Measurements from ENCODE around the gene HTRA1.

The HTRA1 gene

GRCh38 chr10:122427280-122427679 lies 34.1 kb upstream of the HTRA1 start:
- no peaks in the 10 kb centered on the region for H3K9me3 ChIP-seq (ENCODE audit: insufficient read depth, low read depth, low read length)
- no peaks in the 10 kb centered on the region for H3K27me3 ChIP-seq (ENCODE audit: insufficient read depth, low read length)
- H3K4me3 ChIP-seq (ENCODE audit: low read length), result no peak overlapping the region
- no peak overlapping the region for H3K27ac ChIP-seq (ENCODE audit: low read length)
- H3K36me3 ChIP-seq (ENCODE audit: insufficient read depth, low read depth, low read length), result peaks cover 44% of the 10 kb centered on the region
- H3K9ac ChIP-seq (ENCODE audit: low read depth, low read length), result no peak overlapping the region
- no peaks in the 10 kb centered on the region for H3K4me1 ChIP-seq (ENCODE audit: insufficient read depth, low read length)

- Histone ChIP-seq H3K27me3 (ENCODE audit: insufficient read depth, low read length) (no peaks in the 10 kb centered on the region), H3K27ac (ENCODE audit: low read length) (no peak overlapping the region), H3K9ac (ENCODE audit: low read depth, low read length) (no peak overlapping the region), H3K4me3 (ENCODE audit: low read length) (no peak overlapping the region), H3K4me1 (ENCODE audit: insufficient read depth, low read length) (no peaks in the 10 kb centered on the region), H3K36me3 (ENCODE audit: insufficient read depth, low read depth, low read length) (peaks cover 6% of the 10 kb centered on the region), H3K9me3 (ENCODE audit: insufficient read depth, low read depth, low read length) (no peaks in the 10 kb centered on the region)
These were observed 26.0 kb upstream of the HTRA1 start for GRCh38 chr10:122435212-122435827.

GRCh38 chr10:122441961-122442360 lies 19.4 kb upstream of the HTRA1 start:
- no peak overlapping the region for H3K9ac ChIP-seq (ENCODE audit: low read depth, low read length)
- no peak overlapping the region for H3K4me3 ChIP-seq (ENCODE audit: low read length)
- no peak overlapping the region for H3K27ac ChIP-seq (ENCODE audit: low read length)
- no peaks in the 10 kb centered on the region for H3K4me1 ChIP-seq (ENCODE audit: insufficient read depth, low read length)
- no peaks in the 10 kb centered on the region for H3K27me3 ChIP-seq (ENCODE audit: insufficient read depth, low read length)
- H3K9me3 ChIP-seq (ENCODE audit: insufficient read depth, low read depth, low read length), result peaks cover 5% of the 10 kb centered on the region; the same call in 1 of the 2 replicates
- H3K36me3 ChIP-seq (ENCODE audit: insufficient read depth, low read depth, low read length), result no peaks in the 10 kb centered on the region

GRCh38 chr10:122445469-122445868 lies 15.9 kb upstream of the HTRA1 start:
- H3K9me3 ChIP-seq (ENCODE audit: insufficient read depth, low read depth, low read length), result peaks cover 8% of the 10 kb centered on the region; the same call in 1 of the 2 replicates
- H3K4me3 ChIP-seq (ENCODE audit: low read length), result no peak overlapping the region
- H3K4me1 ChIP-seq (ENCODE audit: insufficient read depth, low read length), result peaks cover 4% of the 10 kb centered on the region; the same call in 1 of the 2 replicates
- H3K9ac ChIP-seq (ENCODE audit: low read depth, low read length), result no peak overlapping the region
- no peaks in the 10 kb centered on the region for H3K36me3 ChIP-seq (ENCODE audit: insufficient read depth, low read depth, low read length)
- H3K27ac ChIP-seq (ENCODE audit: low read length), result no peak overlapping the region
- no peaks in the 10 kb centered on the region for H3K27me3 ChIP-seq (ENCODE audit: insufficient read depth, low read length)

- peaks cover 8% of the 10 kb centered on the region; the same call in 1 of the 2 replicates for H3K9me3 ChIP-seq (ENCODE audit: insufficient read depth, low read depth, low read length)
- no peaks in the 10 kb centered on the region for H3K27me3 ChIP-seq (ENCODE audit: insufficient read depth, low read length)
- H3K27ac ChIP-seq (ENCODE audit: low read length), result no peak overlapping the region
- H3K9ac ChIP-seq (ENCODE audit: low read depth, low read length), result no peak overlapping the region
- peaks cover 4% of the 10 kb centered on the region; the same call in 1 of the 2 replicates for H3K4me1 ChIP-seq (ENCODE audit: insufficient read depth, low read length)
- no peaks in the 10 kb centered on the region for H3K36me3 ChIP-seq (ENCODE audit: insufficient read depth, low read depth, low read length)
- H3K4me3 ChIP-seq (ENCODE audit: low read length), result no peak overlapping the region
These were observed 15.4 kb upstream of the HTRA1 start for GRCh38 chr10:122445904-122446303.

GRCh38 chr10:122446668-122447423 lies 14.5 kb upstream of the HTRA1 start:
- H3K9ac ChIP-seq (ENCODE audit: low read depth, low read length), result no peak overlapping the region
- H3K9me3 ChIP-seq (ENCODE audit: insufficient read depth, low read depth, low read length), result peaks cover 8% of the 10 kb centered on the region; the same call in 1 of the 2 replicates
- no peak overlapping the region for H3K27ac ChIP-seq (ENCODE audit: low read length)
- H3K4me1 ChIP-seq (ENCODE audit: insufficient read depth, low read length), result peaks cover 4% of the 10 kb centered on the region; the same call in 1 of the 2 replicates
- no peaks in the 10 kb centered on the region for H3K27me3 ChIP-seq (ENCODE audit: insufficient read depth, low read length)
- H3K36me3 ChIP-seq (ENCODE audit: insufficient read depth, low read depth, low read length), result no peaks in the 10 kb centered on the region
- H3K4me3 ChIP-seq (ENCODE audit: low read length), result no peak overlapping the region

GRCh38 chr10:122448600-122448999 lies 12.8 kb upstream of the HTRA1 start:
- peaks cover 4% of the 10 kb centered on the region; the same call in 1 of the 2 replicates for H3K4me1 ChIP-seq (ENCODE audit: insufficient read depth, low read length)
- H3K9ac ChIP-seq (ENCODE audit: low read depth, low read length), result no peak overlapping the region
- H3K36me3 ChIP-seq (ENCODE audit: insufficient read depth, low read depth, low read length), result no peaks in the 10 kb centered on the region
- peaks cover 8% of the 10 kb centered on the region; the same call in 1 of the 2 replicates for H3K9me3 ChIP-seq (ENCODE audit: insufficient read depth, low read depth, low read length)
- no peak overlapping the region for H3K27ac ChIP-seq (ENCODE audit: low read length)
- H3K27me3 ChIP-seq (ENCODE audit: insufficient read depth, low read length), result no peaks in the 10 kb centered on the region
- H3K4me3 ChIP-seq (ENCODE audit: low read length), result no peak overlapping the region

GRCh38 chr10:122449153-122449552 lies 12.2 kb upstream of the HTRA1 start:
- Histone ChIP-seq H3K9me3 (ENCODE audit: insufficient read depth, low read depth, low read length) (peaks cover 8% of the 10 kb centered on the region; the same call in 1 of the 2 replicates), H3K9ac (ENCODE audit: low read depth, low read length) (no peak overlapping the region), H3K36me3 (ENCODE audit: insufficient read depth, low read depth, low read length) (no peaks in the 10 kb centered on the region), H3K27ac (ENCODE audit: low read length) (no peak overlapping the region), H3K4me3 (ENCODE audit: low read length) (no peak overlapping the region), H3K27me3 (ENCODE audit: insufficient read depth, low read length) (no peaks in the 10 kb centered on the region), H3K4me1 (ENCODE audit: insufficient read depth, low read length) (peaks cover 4% of the 10 kb centered on the region; the same call in 1 of the 2 replicates)

GRCh38 chr10:122450353-122450990 lies 10.9 kb upstream of the HTRA1 start:
- no peak overlapping the region for H3K27ac ChIP-seq (ENCODE audit: low read length)
- H3K9ac ChIP-seq (ENCODE audit: low read depth, low read length), result no peak overlapping the region
- no peak overlapping the region for H3K4me3 ChIP-seq (ENCODE audit: low read length)
- peaks cover 4% of the 10 kb centered on the region; the same call in 1 of the 2 replicates for H3K4me1 ChIP-seq (ENCODE audit: insufficient read depth, low read length)
- H3K9me3 ChIP-seq (ENCODE audit: insufficient read depth, low read depth, low read length), result peaks cover 8% of the 10 kb centered on the region; the same call in 1 of the 2 replicates
- no peaks in the 10 kb centered on the region for H3K36me3 ChIP-seq (ENCODE audit: insufficient read depth, low read depth, low read length)
- H3K27me3 ChIP-seq (ENCODE audit: insufficient read depth, low read length), result no peaks in the 10 kb centered on the region

GRCh38 chr10:122454071-122454470 lies 7.3 kb upstream of the HTRA1 start:
- no peak overlapping the region for H3K9ac ChIP-seq (ENCODE audit: low read depth, low read length)
- H3K4me3 ChIP-seq (ENCODE audit: low read length), result no peak overlapping the region
- H3K27me3 ChIP-seq (ENCODE audit: insufficient read depth, low read length), result peaks cover 20% of the 10 kb centered on the region
- no peaks in the 10 kb centered on the region for H3K4me1 ChIP-seq (ENCODE audit: insufficient read depth, low read length)
- H3K27ac ChIP-seq (ENCODE audit: low read length), result no peak overlapping the region
- no peaks in the 10 kb centered on the region for H3K36me3 ChIP-seq (ENCODE audit: insufficient read depth, low read depth, low read length)
- no peaks in the 10 kb centered on the region for H3K9me3 ChIP-seq (ENCODE audit: insufficient read depth, low read depth, low read length)

- H3K4me1 ChIP-seq (ENCODE audit: insufficient read depth, low read length), result no peaks in the 10 kb centered on the region
- peaks cover 26% of the 10 kb centered on the region for H3K27me3 ChIP-seq (ENCODE audit: insufficient read depth, low read length)
- no peaks in the 10 kb centered on the region for H3K36me3 ChIP-seq (ENCODE audit: insufficient read depth, low read depth, low read length)
- no peak within 1 kb of the TSS for H3K4me3 ChIP-seq (ENCODE audit: low read length)
- H3K27ac ChIP-seq (ENCODE audit: low read length), result no peak within 1 kb of the TSS
- H3K9ac ChIP-seq (ENCODE audit: low read depth, low read length), result no peak within 1 kb of the TSS
- no peaks in the 10 kb centered on the region for H3K9me3 ChIP-seq (ENCODE audit: insufficient read depth, low read depth, low read length)
These were observed 6.7 kb upstream of the HTRA1 start, which contains the start of gene ARMS2 for GRCh38 chr10:122454603-122455080. TSS of gene ARMS2 (plus strand) at chr10:122454653. CDS start at chr10:122454728, 75 bp downstream.

All from iPS-20b (cell line).